ENCODE data around the gene MRPS35.
"Not testable (repeated sequence)": the region's sequence is repeated elsewhere in the genome, so short reads cannot be mapped to it uniquely, and the experiment has no call there.

DNA sequence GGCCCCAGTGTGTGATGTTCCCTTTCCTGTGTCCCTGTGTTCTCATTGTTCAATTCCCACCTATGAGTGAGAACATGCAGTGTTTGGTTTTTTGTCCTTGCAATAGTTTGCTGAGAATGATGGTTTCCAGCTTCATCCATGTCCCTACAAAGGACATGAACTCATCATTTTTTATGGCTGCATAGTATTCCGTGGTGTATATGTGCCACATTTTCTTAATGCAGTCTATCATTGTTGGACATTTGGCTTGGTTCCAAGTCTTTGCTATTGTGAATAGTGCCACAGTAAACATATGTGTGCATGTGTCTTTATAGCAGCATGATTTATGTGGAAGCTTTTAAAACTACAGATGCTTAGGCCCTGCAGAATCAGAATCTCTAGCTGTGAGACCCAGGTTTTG, 35.1 kb downstream of the MRPS35 start:
- not testable (repeated sequence) for TF ChIP-seq EZH2 (IDR thresholded peaks at IDR 0.05; ENCODE audit: insufficient read depth, poor library complexity, severe bottlenecking); EZH2phosphoT487 (IDR thresholded peaks at IDR 0.05; ENCODE audit: insufficient read depth, low read depth)
